ENCODE results near the gene ZIC2.

ZIC2 gene

GRCh38 chr13:99984461-99985240 lies 3.1 kb downstream of the ZIC2 start:
- in situ Hi-C loops (cut with HindIII; ENCODE audit: low sequenced_read_pairs): no loop called here

- in situ Hi-C loops (cut with HindIII; ENCODE audit: low sequenced_read_pairs): no loop called here
Measured at GRCh38 chr13:99985241-99985874, 3.8 kb downstream of the ZIC2 start.

- in situ Hi-C loops (cut with HindIII; ENCODE audit: low sequenced_read_pairs): no loop called here
Measured at GRCh38 chr13:99985886-99986527, 4.4 kb downstream of the ZIC2 start.

DNA sequence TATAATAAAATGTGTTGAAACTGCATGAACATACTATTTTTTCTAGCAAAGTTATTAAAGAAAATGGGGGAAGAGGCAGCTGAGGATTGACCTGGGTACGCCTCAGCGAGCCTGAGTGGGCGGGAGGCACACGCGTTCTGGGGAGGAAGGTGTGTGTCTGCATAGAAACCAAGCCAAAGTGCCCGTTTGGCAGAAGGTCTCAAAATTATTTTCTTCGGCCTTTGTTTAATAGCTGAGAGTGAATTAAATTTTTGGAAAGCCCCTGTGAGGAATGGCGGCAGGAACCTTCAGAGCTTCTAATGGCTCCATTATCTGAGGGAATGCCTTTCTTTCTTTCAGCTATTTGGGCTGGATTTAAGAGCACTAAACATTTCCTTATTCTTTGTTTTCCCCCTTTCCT lies 5.2 kb downstream of the ZIC2 start:
- in situ Hi-C loops (cut with HindIII; ENCODE audit: low sequenced_read_pairs): no loop called here

DNA sequence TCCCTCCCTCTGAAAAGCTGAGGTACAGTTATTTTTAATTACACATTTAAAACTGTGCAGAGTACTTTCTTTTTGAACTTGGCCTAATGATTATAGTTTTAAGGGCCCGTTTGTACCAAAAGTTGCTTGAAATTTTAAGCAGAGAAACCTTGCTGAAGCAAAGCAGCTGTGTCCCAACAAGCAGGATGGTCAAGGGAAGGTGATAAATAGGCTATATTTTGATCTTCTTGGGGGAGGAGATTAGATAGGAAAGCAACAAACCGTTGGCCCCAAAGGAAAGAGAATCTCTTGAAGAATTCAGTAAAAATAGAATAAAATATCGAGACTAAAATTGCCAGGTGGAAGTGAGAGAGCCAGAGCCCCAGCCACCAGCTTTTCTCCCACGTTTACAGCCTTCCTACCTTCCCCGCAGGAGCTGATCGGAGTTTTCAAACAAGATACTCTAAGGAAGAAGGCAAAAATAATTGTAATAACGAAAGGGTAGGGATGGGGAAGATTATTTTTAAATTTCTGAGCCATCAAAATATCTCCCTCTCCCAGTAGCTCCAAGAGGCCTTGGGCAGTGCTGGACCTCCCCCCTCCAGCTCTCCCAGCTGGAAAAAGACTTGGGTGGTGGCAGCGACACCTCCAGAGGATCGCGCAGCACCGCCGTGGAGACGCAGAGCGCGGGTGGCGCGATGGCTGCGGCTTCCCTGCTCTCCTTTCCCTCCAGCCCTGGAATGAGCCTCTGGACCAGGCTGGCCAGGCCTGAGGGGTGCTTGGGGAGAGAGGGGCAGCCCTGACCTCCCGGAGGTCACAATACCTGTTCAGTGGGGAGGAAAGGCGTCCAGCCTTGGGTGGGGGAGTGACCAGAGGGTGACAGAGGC lies 5.8 kb downstream of the ZIC2 start:
- in situ Hi-C loops (cut with HindIII; ENCODE audit: low sequenced_read_pairs): no loop called here

GRCh38 chr13:99988529-99989275 lies 7.1 kb downstream of the ZIC2 start:
- in situ Hi-C loops (cut with HindIII; ENCODE audit: low sequenced_read_pairs): no loop called here

DNA sequence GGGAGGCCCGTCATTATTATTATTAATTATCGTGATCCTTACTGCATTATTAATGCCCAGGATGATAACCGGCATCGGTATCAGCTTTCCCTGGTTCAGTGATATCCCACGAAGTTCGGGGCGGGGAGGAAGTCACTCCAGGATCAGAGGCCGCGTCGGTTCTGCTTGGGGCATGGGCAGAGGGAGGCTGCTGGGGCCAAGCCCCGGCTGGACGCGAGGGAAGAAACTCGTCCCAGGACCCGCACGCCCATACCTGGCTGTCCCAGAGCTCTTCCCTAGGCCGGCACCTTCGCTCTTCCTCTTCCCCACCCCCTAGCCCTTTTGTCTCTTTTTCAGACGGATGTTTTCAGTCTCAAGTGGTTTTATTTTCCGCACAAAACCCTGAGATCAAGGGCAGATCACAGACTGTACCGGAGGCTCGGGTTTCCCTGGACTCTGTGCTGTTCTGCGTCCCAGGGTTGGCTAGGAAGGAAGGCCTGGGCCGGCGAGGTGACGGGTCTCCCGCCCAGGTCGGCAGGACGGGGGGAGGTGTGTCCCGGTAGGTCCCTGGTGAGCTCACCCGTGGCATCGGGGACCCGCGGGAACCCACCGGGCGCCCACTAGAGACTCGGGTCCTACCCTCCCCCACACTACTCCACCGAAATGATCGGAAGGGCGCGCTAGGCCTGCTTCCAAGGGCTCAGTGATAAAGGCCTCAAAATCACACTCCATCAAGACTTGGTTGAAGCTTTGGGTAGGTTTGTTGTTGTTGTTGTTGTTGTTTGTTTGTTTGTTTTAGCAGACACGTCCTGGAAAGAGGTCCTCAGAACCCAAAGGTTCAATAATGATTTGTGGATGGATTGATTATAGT lies 7.9 kb downstream of the ZIC2 start:
- in situ Hi-C loops (cut with HindIII; ENCODE audit: low sequenced_read_pairs): no loop called here

DNA sequence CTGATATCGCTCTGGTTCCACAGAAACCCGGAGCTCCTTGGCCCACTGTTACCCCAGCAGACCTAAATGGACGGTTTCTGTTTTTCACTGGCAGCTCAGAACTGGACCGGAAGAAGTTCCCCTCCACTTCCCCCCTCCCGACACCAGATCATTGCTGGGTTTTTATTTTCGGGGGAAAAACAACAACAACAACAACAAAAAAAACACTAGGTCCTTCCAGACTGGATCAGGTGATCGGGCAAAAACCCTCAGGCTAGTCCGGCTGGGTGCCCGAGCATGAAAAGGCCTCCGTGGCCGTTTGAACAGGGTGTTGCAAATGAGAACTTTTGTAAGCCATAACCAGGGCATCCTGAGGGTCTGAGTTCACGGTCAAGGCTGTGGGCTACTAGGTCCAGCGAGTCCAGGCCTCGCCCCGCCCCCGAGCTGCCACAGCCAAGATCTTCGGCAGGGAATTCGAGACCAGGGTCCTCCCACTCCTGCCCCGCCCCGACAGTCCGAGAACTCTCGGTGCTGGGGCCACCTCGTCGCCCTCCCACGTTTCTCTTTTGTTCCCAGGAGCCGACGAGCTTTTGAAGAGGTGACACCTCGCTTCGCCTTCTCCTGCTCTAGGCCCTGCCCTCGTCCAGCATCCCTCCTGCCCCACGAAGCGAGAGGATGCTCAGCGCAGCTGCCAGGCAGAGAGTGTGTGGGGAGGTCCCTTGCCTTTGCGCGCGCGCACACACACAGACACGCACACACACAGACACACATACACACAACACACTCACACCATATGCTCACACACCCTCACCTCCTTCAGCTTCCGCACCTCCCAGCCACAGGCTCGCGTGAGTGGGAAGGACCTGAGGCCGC lies 8.8 kb downstream of the ZIC2 start:
- in situ Hi-C loops (cut with HindIII; ENCODE audit: low sequenced_read_pairs): no loop called here

DNA sequence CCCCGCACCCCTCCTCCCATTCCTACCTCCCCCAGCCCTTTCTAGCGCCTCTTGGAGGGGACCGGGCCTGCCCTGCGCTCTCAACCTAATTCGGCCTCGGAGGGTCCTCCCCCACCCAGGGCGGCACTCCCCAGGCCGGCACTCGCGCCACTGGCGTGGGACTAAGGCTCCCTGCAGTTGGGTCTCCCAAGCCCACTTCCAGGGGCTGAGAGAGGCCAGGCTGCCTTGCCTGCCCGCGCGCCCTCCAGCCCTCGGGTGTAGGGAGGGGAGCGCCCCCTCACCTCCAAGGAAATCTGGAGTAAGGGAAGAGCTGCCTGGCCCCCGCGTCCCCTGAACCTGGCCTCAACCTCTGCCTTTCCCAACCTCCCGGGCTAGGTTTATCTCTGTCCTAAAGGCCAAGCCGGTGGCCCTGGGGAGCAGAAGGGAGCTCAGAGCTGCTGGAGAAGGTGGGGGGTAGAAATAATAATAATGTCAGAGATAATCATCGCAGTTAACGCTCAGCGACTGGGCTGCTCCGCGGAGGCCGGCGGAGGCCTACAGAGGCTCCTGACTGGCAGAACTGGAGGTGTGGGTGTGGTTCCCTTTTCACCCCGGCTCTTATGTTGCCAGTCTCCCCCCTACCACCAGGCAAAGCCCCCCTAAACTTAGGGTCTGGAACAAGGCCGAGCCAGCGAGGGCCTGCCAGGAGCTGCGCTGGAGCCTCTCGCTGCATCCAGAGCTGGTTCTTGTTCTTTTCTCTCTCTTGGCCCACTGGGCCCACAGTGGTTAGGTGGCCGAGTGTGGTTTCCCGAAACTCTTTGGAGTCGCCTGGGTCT lies 9.6 kb downstream of the ZIC2 start:
- in situ Hi-C loops (cut with HindIII; ENCODE audit: low sequenced_read_pairs): no loop called here

- in situ Hi-C loops (cut with HindIII; ENCODE audit: low sequenced_read_pairs): no loop called here
Measured at GRCh38 chr13:99991828-99992775, 10.5 kb downstream of the ZIC2 start.

- in situ Hi-C loops (cut with HindIII; ENCODE audit: low sequenced_read_pairs): no loop called here
Measured at GRCh38 chr13:99992949-99993351, 11.4 kb downstream of the ZIC2 start.

- in situ Hi-C loops (cut with HindIII; ENCODE audit: low sequenced_read_pairs): no loop called here
Measured at GRCh38 chr13:99993660-99994637, 12.4 kb downstream of the ZIC2 start.

DNA sequence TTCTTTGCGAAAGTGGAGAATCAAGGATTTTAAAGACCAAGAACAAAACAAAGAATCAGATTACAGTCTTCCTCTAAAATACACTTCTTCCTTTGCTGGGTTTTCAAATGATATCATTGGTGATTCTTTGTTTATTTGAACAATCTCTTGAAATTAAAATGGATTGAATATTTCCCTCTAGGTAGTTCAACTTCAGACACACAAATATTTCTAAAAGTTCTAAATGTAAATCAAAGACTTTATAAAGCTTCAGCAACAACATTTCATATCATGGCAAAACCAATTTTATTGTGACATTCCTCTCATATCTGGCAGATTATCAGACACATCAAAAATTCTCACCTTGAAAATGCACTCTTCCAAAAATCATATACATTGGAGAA lies 13.0 kb downstream of the ZIC2 start:
- in situ Hi-C loops (cut with HindIII; ENCODE audit: low sequenced_read_pairs): loop anchor here (5.0 kb wide), 1 partner anchor 32 kb away; no protein-coding TSS in a partner anchor

GRCh38 chr13:99995104-99995588 lies 13.6 kb downstream of the ZIC2 start:
- in situ Hi-C loops (cut with HindIII; ENCODE audit: low sequenced_read_pairs): loop anchor here (5.0 kb wide), 1 partner anchor 33 kb away; no protein-coding TSS in a partner anchor
